Measurements from ENCODE around the gene BLOC1S1. TPM values are rescaled to one million over a fixed set of nuclear protein-coding genes. Genes with fewer than 3 reads are reported as not detected.

The BLOC1S1 gene
- total RNA-seq, 1 experiment from 2014 or later = 76.0 TPM

DNA sequence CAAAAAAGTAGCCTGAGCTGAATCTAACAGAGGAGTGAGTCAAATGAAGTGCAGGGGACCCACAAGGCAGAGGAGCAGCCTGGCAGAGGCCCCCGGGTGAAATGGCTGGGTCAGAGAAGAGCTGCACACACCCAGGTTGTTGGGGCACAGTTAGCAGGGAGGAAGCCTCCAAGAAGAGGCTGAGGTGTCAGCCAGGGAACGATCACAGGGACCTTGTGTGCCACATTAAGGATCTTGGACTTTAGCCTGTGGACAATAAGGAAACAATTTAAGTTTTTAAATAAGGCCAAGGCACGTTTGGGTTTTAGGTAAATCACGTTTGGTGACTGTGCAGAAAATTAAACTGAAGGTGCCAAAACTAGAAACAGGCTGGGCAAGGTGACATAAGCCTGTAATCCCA, 44.1 kb upstream of the BLOC1S1 start:
- TF ChIP-seq CTCF (conservative IDR thresholded peaks at IDR 0.05; ENCODE audit: low read depth, low read length) (no peak), EZH2 (IDR thresholded peaks at IDR 0.05; ENCODE audit: borderline replicate concordance, low read depth, low read length, poor library complexity, severe bottlenecking) (no peak)
- Histone ChIP-seq H3K4me3 (ENCODE audit: low read depth, low read length, poor library complexity, severe bottlenecking) (no peak overlapping the region), H3K9me3 (ENCODE audit: low read depth, low read length, poor library complexity, severe bottlenecking) (no peaks in the 10 kb centered on the region), H3K4me1 (ENCODE audit: insufficient read depth, low read length, poor library complexity, severe bottlenecking) (no peaks in the 10 kb centered on the region), H3K36me3 (ENCODE audit: insufficient read depth, low read length, poor library complexity, severe bottlenecking) (no peaks in the 10 kb centered on the region), H3K27me3 (replicated peaks; ENCODE audit: insufficient read depth, low read depth, low read length, poor library complexity) (no peaks in the 10 kb centered on the region), H3K27ac (ENCODE audit: low read depth, low read length, poor library complexity, severe bottlenecking) (no peak overlapping the region)
- CTCF ChIA-PET = no interaction called here
- POLR2A ChIA-PET (ENCODE audit: low non-redundant PET) = no interaction called here
- DNase-seq (ENCODE audit: low spot score) = no peak
- BruUV-seq (replicated peaks) = no TSS peak
- intact Hi-C loops (cut with micrococcal nuclease; ENCODE audit: unreplicated experiment) = no loop called here

GRCh38 chr12:55673638-55674037, 42.2 kb upstream of the BLOC1S1 start:
- ChIA-PET POLR2A (ENCODE audit: low non-redundant PET) (interaction anchor here (0.6 kb wide), 1 partner anchor 196 kb away, joined by 3 read pairs; no protein-coding TSS in a partner anchor), CTCF (no interaction called here)
- DNase-seq (ENCODE audit: low spot score) = no peak
- BruUV-seq (replicated peaks) = no TSS peak
- H3K9me3 ChIP-seq (ENCODE audit: low read depth, low read length, poor library complexity, severe bottlenecking) = no peaks in the 10 kb centered on the region
- H3K27ac ChIP-seq (ENCODE audit: low read depth, low read length, poor library complexity, severe bottlenecking) = no peak overlapping the region
- TF ChIP-seq CTCF (conservative IDR thresholded peaks at IDR 0.05; ENCODE audit: low read depth, low read length) = no peak
- no peak for TF ChIP-seq EZH2 (IDR thresholded peaks at IDR 0.05; ENCODE audit: borderline replicate concordance, low read depth, low read length, poor library complexity, severe bottlenecking)
- no peaks in the 10 kb centered on the region for H3K36me3 ChIP-seq (ENCODE audit: insufficient read depth, low read length, poor library complexity, severe bottlenecking)
- H3K4me1 ChIP-seq (ENCODE audit: insufficient read depth, low read length, poor library complexity, severe bottlenecking) = no peaks in the 10 kb centered on the region
- no peak overlapping the region for H3K4me3 ChIP-seq (ENCODE audit: low read depth, low read length, poor library complexity, severe bottlenecking)
- intact Hi-C loops (cut with micrococcal nuclease; ENCODE audit: unreplicated experiment) = no loop called here
- H3K27me3 ChIP-seq (replicated peaks; ENCODE audit: insufficient read depth, low read depth, low read length, poor library complexity) = no peaks in the 10 kb centered on the region

- no peak for DNase-seq (ENCODE audit: low spot score)
- TF ChIP-seq EZH2 (IDR thresholded peaks at IDR 0.05; ENCODE audit: borderline replicate concordance, low read depth, low read length, poor library complexity, severe bottlenecking) (no peak), CTCF (conservative IDR thresholded peaks at IDR 0.05; ENCODE audit: low read depth, low read length) (no peak)
- intact Hi-C loops (cut with micrococcal nuclease; ENCODE audit: unreplicated experiment) = no loop called here
- H3K36me3 ChIP-seq (ENCODE audit: insufficient read depth, low read length, poor library complexity, severe bottlenecking) = no peaks in the 10 kb centered on the region
- H3K27ac ChIP-seq (ENCODE audit: low read depth, low read length, poor library complexity, severe bottlenecking) = no peak overlapping the region
- ChIA-PET CTCF (no interaction called here), POLR2A (ENCODE audit: low non-redundant PET) (no interaction called here)
- H3K4me3 ChIP-seq (ENCODE audit: low read depth, low read length, poor library complexity, severe bottlenecking) = no peak overlapping the region
- no peaks in the 10 kb centered on the region for H3K27me3 ChIP-seq (replicated peaks; ENCODE audit: insufficient read depth, low read depth, low read length, poor library complexity)
- H3K4me1 ChIP-seq (ENCODE audit: insufficient read depth, low read length, poor library complexity, severe bottlenecking) = no peaks in the 10 kb centered on the region
- no TSS peak for BruUV-seq (replicated peaks)
- no peaks in the 10 kb centered on the region for H3K9me3 ChIP-seq (ENCODE audit: low read depth, low read length, poor library complexity, severe bottlenecking)
Observed at GRCh38 chr12:55675666-55676065, 40.2 kb upstream of the BLOC1S1 start.

Measured in A673 (cell line).